Neural cell (in vitro differentiated cells): ENCODE data around the gene LRRC4B.

Experiments
- CTCF ChIP-seq: fragments of 450-650 bp; IDR thresholded peaks from 2 replicates; pipeline ENCODE4 v1.5.1; 2014; ENCODE audit warnings: antibody characterized with exemption, mild to moderate bottlenecking, moderate library complexity; ENCODE audit not compliant: poor library complexity, severe bottlenecking
- EP300 ChIP-seq: fragments of 450-650 bp; conservative IDR thresholded peaks from 2 replicates; pipeline ENCODE4 v1.6.1; 2014; ENCODE audit warnings: antibody characterized with exemption, mild to moderate bottlenecking, moderate library complexity; ENCODE audit not compliant: poor library complexity, severe bottlenecking
- EZH2 ChIP-seq: fragments of 200-600, 300-800 bp; shearing (Covaris generic), sonication (generic); IDR thresholded peaks from 2 replicates; pipeline ENCODE4 v1.6.1; 2014; ENCODE audit warnings: antibody characterized with exemption, low read length, borderline replicate concordance, mild to moderate bottlenecking; ENCODE audit not compliant: insufficient read depth, poor library complexity, severe bottlenecking
- POLR2AphosphoS5 ChIP-seq: IDR thresholded peaks from 2 replicates; pipeline ENCODE4 v1.6.1; 2012
- RAD21 ChIP-seq: fragments of 450-650 bp; conservative IDR thresholded peaks from 2 replicates; pipeline ENCODE4 v1.6.1; 2014; ENCODE audit warnings: antibody characterized with exemption, mild to moderate bottlenecking, moderate library complexity
- REST ChIP-seq: IDR thresholded peaks from 2 replicates; pipeline ENCODE4 v1.6.1; 2012; ENCODE audit warnings: borderline replicate concordance
- SMC3 ChIP-seq: fragments of 450-650 bp; conservative IDR thresholded peaks from 2 replicates; pipeline ENCODE4 v1.6.1; 2014; ENCODE audit warnings: antibody characterized with exemption, mild to moderate bottlenecking, moderate library complexity; ENCODE audit not compliant: poor library complexity
- TAF1 ChIP-seq: IDR thresholded peaks from 2 replicates; pipeline ENCODE4 v1.6.1; 2012; ENCODE audit warnings: low read depth

GRCh38 chr19:50569938-50570540, 1.8 kb upstream of the LRRC4B start:
- no peak for TF ChIP-seq CTCF
- no peak for TF ChIP-seq EP300
- TF ChIP-seq TAF1, result no peak
- no peak for TF ChIP-seq REST
- TF ChIP-seq POLR2AphosphoS5, result no peak
- TF ChIP-seq RAD21, result no peak
- TF ChIP-seq EZH2, result no peak
- TF ChIP-seq SMC3, result no peak
